GM21367 (cell line): ENCODE results near the gene MAP3K14.
"Not testable (repeated sequence)": the region's sequence is repeated elsewhere in the genome, so short reads cannot be mapped to it uniquely, and the experiment has no call there.

Source experiments
- ATAC-seq: cut with Tn5 transposase; IDR thresholded peaks from one replicate; pipeline ENCODE4 v1.9.1; 2021; ENCODE audit not compliant: unreplicated experiment

Gene MAP3K14

DNA sequence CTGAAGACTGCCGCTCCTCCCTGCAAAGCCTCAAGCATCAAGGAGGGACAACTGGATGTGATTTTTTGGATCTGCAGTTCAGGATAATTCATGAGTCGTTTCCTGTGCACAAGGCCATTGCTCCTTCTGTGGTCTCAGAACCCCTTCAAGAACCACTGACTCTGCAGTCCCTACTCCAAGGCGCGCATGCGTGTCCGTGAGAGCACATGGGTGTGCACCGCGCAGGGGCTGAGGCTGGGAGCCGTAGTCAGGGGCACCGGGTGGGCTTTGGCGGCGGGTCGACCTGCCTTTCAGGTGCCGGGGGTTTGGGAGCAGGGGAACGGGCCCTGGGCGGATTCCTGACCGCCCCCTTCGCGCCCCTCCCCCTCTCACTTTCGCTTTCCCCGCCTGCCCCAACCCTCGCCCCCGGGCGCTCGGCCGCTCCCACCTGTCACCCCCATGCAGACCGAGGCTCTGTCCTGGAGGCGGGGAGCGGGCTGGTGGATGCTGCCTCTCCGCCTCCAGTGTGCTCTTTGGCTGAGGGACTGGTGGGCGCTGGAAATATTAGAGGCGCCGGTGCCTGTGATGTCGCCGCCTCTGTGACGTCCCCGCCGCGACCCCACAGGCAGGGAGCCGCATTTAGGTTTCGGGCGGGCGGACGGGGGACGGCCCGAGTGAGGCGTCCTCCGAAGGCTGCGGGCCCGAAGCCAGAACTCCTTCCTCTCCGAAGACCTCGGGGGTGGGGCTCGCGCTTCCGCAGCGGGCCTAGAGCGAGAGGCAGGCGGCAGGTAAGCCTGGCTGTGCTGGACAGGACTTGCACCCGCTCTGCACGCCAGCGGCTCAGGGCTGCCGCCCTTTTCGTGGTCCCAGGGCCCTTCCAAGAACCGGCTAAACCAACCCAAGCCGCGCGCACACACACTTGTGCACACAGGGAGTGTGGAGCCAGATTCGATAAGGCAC, 55.0 kb downstream of the MAP3K14 start, which contains the start of gene SPATA32:
Gene SPATA32 (minus strand): TSS at position 518 of the 939 bp plus-strand sequence. CDS start 78 bp downstream, at position 440.
- ATAC-seq = no peak

DNA sequence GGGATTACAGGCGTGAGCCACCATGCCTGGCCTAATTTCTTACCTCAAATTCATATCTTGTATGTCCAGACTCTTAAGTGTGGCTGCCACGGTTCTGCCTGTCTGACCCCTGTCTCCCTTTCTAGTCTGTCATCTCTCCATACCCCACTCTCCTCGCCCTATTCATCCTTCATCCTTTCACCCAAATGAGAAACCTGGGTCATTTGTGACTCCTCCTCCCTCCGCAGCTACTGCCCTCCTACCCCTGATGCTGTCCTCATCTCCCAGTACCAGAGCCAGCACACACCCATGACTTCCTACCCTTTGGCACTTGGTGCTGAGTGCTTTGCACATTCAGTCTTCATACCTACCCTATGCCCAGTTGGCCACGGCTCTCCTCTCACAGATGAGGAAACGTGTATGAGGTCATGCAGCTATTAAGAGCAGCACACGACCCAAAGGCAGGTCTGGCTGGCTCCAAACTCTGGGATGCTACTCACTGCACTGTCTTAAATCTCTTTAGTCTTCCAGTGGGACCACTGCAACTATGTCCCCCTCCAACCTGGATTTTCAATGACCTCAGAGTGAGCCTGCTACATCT, 56.5 kb downstream of the MAP3K14 start:
- no peak for ATAC-seq

DNA sequence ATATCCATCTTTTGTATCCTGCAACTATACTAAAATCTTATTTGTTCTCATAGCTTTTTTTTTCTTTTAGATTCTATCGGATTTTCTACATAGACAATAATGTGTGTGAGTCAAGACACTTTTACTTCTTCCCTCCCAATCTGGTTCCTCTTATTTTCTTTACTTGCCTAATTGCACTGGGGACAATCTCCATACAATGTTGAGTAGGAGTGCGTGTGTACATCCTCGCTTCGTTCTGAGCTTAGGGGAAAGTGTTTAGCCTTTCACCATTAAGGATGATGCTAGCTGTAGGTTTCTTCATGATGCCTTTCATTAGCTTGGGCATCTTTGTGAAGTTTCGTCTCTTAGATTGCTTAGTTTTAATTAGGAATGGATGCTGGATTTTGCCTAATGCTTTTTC, 57.8 kb downstream of the MAP3K14 start:
- no peak for ATAC-seq

DNA sequence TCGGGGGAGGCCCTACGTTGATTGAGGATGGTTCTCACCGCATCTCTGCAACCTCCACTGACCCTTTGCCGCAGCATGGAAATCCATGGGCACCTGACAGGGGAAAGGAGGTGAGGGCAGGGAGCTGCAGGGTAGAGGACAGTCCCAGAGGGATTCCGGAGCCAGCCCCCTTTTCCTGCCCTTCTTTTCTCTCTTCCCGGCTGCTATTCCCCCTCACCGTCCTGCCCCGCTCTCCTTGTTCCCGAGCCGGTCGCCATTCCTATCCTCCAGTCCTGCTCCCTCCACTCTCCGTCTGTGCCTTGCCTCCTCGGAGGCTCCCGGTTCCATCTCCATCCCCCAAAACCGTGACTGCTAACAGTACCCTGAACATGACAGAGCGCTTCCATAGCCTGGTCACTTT, 59.7 kb downstream of the MAP3K14 start:
- ATAC-seq = no peak

DNA sequence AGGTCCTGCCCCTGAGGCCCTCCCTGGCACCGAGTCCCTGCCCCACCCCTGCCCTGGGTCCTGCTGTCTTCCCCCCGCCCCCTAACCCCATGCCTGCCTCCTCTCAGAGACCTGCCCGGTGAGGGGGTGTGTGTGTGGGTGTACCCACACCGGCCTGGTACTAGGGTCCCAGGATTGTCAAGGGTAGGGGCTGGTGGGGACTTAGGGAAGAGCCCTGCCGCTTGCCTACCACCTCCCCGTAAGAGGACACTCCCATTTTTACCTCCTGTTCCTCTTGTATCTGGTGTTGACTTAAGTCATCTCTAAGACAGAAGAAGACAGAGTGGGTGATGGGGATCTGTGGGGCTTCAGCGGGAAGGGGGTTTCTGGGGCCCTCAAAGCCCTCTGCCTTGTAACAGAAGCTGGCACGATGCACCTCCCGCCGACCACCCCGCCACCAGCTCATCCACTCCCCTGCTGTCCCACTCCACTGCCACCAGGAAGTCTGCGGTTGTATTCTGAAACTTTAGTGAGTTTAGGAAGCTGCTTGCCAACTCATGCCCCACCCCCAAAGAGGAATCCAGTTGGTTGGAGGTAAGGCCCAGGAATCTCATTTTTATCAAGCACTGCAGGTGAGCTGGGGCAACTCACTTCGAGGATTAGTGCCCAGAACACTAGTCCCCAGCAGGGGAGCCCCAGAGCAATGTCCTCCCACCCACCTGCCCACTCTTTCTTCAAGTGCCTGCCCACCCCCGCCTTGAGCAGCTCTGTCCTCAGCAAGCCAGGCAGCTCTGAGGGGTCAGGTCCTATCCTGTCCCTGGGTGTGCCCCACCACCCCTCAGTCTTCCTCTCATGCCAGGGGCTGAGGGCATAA, 60.5 kb downstream of the MAP3K14 start:
- ATAC-seq = no peak

DNA sequence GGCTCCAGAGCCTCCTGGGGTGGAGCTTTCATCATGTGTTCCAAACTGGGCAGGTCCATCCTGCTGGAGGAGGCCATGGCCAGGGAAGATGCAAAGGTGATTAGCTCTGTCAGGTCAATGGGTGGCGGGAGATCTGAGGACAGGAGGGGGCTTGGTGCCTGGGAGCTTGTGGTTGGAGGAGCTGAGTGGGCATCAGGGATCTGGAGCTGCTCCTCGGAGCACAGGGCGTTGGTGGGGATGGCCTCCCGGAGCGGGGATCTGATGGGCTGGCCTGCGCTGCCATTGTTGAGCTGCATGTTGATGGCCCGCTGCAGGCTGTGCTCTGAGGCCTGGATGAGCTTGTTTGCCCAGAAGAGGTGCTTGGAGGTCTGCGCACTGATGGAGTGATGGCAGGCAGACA, 61.5 kb downstream of the MAP3K14 start:
- ATAC-seq = no peak

DNA sequence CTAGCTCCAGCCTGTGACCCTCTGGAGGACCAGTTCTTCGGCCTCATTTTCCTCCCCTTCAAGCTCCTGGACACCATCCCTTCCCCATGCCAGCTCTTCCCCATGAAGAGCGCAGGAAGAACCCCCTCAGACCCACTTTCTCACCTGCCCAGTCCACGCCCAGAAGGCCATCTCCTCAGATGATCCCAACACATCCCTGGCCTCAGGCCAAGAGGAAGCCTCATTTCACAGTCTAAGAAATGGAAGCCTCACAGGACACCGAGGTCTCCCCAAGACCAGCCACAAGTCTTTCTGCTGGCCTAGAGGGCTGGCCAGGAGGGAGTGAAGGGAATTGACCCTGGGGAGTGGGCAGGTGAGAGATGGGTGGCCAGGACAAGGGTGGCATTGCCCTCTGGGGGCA, 62.9 kb downstream of the MAP3K14 start:
- ATAC-seq = no peak

DNA sequence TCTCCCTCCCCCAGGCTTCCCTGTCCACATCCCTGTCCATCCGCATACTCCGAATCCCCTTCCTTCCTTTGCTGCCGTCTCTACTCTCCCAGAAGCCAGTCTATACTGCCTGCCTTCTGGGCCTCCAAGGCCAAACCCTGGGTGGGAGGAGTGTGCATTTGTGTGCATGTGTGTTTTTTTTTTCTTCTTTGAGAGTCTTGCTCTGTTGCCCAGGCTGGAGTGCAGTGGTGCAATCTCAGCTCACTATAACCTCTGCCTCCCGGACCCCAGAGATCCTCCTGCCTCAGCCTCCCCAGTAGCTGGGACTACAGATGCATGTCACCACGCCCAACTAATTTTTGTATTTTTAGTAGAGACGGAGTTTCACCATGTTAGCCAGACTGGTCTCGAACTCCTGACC, 63.6 kb downstream of the MAP3K14 start:
- ATAC-seq = not testable (repeated sequence)

DNA sequence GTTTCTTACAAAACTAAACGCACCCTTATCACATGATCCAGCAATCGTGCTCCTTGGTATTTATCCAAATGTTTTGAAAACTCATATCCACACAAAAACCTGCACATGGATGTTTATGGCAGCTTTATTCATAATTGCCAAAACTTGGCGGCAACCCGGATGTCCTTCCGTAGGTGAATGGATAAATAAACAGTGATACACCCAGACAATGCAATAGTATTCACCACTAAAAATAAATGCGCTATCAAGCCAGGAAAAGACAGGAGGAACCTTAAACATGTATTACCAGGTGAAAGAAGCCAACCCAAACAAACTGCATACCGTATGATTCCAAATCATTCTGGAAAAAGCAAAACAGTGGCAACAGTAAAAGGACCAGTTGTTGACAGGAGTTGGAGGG, 64.9 kb downstream of the MAP3K14 start:
- ATAC-seq = no peak

DNA sequence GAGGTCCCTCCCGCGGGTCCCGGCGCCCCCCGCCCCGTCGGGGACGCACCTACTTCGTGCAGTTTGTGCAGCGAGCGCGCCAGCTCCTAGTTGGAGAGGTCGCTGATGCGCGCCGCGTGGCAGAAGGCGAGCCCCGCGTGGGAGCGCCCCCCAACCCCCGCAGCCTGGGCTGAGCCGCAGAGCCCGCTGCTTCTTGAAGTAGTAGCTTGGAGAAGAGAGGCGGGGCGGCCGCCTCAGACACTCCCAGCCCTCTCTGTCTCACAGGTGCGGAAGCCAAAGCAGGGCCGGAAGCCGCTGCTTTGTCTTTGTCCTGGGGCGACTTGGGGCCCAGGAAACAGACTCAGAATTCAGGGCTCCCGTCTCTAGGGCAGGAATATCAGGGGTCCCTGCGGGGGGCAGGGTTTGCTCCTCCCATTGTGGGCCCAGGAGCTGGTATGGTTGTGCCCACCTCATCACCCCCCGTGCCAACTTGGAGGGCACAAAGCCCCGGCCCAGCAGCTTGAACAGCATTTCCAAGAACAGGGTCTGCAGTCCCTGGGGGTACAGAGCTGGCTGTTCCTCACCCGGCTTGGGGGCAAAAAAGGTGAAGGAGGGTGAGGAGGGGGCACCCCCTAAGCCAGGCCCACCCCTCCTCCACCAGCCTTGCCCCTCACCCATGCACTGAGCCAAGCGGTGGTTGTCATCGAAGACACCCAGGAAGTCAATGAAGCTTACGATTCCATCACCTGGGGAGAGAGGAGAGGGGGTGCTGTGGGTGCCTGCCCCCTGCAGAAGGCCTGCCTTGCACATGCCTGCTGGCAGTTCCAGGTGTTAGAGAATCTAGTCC, 68.5 kb downstream of the MAP3K14 start:
- no peak for ATAC-seq

DNA sequence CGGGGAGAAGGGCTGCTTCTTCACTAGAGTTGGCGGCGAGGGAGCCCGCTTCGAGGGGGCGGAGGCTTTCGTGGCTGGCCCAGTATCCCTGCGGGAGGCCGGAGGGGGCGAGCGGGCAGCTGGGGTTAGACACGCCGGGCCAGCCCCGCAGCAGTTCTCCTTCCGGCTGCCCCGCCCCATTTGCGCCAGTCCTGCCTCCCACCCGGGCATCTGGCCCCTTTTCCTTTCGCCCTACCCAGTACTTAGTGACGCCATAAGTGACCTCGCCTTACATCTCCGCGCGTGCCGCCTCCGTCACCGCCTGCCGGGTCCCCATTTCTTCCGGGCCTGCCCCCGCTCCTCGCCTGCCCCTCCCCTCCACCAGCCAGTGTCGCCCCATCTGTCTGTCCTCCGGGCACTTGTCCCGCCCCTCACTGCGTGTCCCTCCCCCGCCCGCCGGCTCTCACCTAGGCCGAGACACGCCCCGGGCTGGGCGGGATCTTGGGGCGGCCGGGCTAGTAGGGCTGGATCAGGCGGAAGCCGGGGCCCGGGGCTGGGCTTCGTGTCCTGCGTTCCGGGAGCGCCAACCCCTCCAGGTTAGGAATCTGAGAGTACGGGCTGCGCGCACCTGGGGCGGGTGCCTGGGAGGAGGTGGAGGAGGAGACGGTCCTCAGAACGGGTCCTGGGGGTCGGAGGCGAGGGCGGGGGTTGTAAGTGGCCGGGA, 69.2 kb downstream of the MAP3K14 start:
- ATAC-seq = peak; percentile 54

DNA sequence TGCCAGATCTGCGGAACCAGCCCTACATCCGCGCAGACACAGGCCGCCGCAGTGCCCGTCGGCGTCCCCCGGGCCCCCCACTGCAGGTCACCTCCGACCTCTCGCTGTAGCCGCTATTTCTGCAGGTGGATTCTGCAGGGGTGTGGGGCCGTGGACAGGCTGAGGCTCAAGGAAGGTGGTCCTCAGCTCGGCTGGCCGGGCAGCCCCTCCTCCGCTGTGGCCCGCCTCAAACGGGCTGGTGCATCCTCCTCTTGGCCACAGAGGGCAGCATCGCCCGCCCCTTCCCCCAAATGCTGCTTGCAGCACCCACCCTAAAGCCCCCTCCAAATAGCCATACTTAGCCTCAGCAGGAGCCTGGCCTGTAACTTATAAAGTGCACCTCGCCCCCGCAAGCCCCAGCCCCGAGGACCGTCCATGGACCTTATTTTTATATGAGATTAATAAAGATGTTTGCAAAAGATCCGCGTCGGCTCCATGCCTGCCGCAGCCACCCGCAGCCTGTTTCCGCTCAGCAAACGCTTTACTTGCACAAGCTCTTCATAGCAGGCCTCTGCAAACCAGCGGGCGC, 69.9 kb downstream of the MAP3K14 start:
- ATAC-seq = no peak

DNA sequence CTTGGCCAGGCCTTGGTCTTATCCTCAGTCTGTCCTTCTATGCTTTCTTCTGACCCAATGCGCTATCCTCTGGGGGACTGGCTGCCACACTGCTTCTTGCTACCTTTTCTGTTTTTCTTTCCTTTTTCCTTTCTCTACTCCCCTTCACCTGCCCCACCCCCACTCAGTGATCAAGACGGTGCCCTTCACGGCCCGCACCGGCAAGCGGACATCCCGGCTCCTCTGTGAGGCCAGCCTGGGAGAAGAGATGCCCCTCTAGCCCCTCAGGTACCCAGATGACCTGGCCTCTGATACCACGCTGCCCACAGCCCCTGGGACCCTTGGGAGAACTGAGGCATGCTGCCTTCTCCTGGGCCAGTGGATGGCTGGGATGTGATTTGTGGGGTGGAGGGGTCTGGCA, 70.5 kb downstream of the MAP3K14 start:
- no peak for ATAC-seq

DNA sequence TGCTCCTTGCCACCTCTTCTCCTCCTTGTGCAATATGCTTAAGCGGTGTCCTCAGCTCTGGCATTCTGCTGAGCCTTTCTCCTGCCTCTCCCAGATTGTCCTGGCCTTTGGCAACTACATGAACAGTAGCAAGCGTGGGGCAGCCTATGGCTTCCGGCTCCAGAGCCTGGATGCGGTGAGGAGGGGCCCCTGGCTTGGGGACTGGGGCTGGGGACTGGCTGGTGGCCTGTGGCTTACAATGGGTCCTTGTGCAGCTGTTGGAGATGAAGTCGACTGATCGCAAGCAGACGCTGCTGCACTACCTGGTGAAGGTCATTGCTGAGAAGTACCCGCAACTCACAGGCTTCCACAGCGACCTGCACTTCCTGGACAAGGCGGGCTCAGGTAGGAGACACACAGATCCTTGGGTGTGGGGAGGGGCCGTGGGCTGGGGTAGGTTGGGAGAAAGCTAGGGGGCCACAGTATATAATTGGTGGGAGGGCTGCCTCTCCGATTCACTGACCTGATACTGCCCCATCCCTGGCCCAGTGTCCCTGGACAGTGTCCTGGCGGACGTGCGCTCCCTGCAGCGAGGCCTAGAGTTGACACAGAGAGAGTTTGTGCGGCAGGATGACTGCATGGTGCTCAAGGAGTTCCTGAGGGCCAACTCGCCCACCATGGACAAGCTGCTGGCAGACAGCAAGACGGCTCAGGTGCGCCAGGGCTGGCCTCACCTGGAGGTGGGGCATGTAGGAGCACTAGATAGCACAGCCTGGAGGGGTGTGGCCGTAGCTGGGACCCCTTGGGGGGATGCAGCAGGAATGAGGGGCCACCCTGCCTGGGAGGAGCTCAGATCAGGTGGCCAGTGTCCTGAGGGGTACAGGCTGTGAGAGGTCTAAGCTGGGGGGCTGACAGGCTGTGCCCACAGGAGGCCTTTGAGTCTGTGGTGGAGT, 71.8 kb downstream of the MAP3K14 start:
- ATAC-seq = no peak

DNA sequence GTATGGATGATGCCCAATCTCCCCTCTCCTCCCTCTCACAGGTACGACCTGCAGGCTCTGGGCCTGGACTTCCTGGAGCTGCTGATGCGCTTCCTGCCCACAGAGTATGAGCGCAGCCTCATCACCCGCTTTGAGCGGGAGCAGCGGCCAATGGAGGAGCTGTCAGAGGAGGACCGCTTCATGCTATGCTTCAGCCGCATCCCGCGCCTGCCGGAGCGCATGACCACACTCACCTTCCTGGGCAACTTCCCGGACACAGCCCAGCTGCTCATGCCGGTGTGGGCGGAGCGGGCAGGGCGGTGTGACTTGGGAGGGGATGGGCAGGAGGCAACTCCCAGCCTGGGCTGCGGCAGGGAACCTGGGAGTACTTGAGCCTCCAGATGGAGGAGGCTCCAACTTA, 73.1 kb downstream of the MAP3K14 start:
- no peak for ATAC-seq

DNA sequence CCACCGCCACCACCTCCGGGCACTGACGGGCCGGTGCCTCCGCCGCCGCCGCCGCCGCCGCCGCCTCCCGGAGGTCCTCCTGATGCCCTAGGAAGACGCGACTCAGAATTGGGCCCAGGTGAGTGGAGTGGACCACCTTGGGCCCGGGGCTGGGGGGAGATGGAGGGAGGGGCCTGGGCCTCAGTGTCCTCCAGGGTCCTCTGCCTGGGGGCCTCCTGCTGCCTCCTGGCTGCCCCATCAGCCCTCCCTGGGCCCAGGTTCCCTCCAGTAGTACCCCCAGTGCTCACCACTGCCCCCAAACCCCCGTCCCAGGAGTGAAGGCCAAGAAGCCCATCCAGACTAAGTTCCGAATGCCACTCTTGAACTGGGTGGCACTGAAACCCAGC, 74.8 kb downstream of the MAP3K14 start:
- no peak for ATAC-seq

DNA sequence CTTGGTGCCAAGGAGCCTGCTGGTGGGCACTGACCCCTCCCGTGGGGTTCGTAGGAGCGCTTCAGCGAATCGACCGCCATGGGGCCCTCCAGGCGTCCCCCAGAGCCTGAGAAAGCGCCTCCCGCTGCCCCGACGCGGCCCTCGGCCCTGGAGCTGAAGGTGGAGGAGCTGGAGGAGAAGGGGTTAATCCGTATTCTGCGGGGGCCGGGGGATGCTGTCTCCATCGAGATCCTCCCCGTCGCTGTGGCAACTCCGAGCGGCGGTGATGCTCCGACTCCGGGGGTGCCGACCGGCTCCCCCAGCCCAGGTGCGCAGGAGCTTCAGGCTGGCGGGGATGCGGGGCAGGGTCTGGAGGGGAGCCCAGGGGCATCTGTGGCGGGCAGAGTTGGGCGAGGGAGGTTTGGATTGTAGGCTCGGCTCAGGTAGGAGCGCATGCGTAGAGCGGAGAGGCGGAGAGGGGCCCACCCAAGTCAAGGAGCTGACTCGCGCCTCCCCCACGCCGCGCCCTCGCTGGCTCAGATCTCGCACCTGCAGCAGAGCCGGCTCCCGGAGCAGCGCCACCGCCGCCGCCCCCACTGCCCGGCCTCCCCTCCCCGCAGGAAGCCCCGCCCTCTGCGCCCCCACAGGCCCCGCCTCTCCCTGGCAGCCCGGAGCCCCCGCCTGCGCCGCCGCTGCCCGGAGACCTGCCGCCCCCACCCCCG, 75.3 kb downstream of the MAP3K14 start:
- no peak for ATAC-seq

DNA sequence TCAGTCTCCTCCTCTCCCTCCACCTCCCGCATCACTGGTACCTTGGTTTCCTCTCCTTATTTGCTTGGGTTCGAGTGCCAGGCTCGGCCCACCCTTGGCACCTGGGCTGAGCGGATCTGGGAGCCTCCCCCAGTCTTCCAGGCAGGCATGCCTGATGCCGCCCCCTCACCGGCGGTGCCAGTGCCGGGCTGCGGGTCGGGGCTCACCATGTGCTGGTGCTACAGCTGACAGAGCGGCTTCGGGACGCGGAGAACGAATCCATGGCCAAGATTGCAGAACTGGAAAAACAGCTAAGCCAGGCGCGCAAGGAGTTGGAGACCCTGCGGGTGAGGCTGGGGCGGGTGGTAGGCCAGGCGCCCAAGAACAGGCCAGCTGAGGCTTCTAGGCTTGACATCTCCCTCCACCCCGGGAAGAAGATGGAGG, 75.9 kb downstream of the MAP3K14 start:
- no peak for ATAC-seq
